ENCODE data around the gene QPRT. TPM values are rescaled to one million over a fixed set of nuclear protein-coding genes. Genes with fewer than 3 reads are reported as not detected.

QPRT gene
- total and polyA plus RNA-seq, 2 of the 13 experiments (the other 11 are each of a cell fraction or from before 2014, with no cell fraction given), result 130 to 218 TPM

DNA sequence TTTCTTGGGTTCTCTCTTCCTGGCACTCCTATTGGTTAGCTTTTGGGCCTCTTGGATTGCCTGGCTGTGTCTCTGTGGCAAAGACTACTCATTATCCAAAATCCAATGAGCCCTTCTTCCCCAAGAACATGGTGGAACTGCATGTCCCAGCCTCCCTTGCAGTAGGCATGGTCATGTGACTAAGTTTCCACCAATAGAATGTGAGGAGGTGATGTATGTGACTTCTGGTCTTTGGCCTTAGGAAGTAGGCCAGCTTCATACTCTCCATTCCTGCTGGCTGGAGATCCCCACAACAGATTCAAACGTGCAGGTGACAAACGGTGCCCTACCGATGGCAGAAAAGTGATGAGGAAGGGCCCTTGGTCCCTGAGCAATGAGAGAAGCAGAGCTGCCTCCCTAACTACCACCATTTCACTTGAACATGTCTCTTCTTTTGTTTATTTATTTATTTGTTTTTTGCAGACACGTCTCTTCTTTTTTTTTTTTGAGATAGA lies 33.2 kb upstream of the QPRT start (continued):
- TF ChIP-seq, protein P1, sequence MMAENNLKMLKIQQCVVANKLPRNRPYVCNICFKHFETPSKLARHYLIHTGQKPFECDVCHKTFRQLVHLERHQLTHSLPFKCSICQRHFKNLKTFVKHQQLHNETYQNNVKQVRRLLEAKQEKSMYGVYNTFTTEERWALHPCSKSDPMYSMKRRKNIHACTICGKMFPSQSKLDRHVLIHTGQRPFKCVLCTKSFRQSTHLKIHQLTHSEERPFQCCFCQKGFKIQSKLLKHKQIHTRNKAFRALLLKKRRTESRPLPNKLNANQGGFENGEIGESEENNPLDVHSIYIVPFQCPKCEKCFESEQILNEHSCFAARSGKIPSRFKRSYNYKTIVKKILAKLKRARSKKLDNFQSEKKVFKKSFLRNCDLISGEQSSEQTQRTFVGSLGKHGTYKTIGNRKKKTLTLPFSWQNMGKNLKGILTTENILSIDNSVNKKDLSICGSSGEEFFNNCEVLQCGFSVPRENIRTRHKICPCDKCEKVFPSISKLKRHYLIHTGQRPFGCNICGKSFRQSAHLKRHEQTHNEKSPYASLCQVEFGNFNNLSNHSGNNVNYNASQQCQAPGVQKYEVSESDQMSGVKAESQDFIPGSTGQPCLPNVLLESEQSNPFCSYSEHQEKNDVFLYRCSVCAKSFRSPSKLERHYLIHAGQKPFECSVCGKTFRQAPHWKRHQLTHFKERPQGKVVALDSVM (CRISPR knock-in tag; IDR thresholded peaks at IDR 0.05), result 0 out of 2 replicates have a peak, but pooled peaks have one; percentile 55
- TF ChIP-seq ONECUT2 (CRISPR knock-in tag; IDR thresholded peaks at IDR 0.05) (no peak), CAMTA2 (CRISPR knock-in tag; IDR thresholded peaks at IDR 0.05; ENCODE audit: borderline replicate concordance) (no peak), ZNF382 (CRISPR knock-in tag; IDR thresholded peaks at IDR 0.05; ENCODE audit: borderline replicate concordance) (no peak), RORA (CRISPR knock-in tag; IDR thresholded peaks at IDR 0.05) (no peak), ZNF101 (CRISPR knock-in tag; IDR thresholded peaks at IDR 0.05; ENCODE audit: borderline replicate concordance, low read depth) (no peak), SNAI1 (CRISPR knock-in tag; IDR thresholded peaks at IDR 0.05; ENCODE audit: borderline replicate concordance) (no peak), ZNF33B (CRISPR knock-in tag; IDR thresholded peaks at IDR 0.05) (no peak), ESRRA (CRISPR knock-in tag; IDR thresholded peaks at IDR 0.05; ENCODE audit: low read depth) (no peak), CREM (IDR thresholded peaks at IDR 0.05) (peak; percentile 59; the same call in 1 of the 2 replicates), CREM (CRISPR knock-in tag; IDR thresholded peaks at IDR 0.05) (no peak), ZSCAN21 (CRISPR knock-in tag; IDR thresholded peaks at IDR 0.05; ENCODE audit: borderline replicate concordance) (no peak), HDAC1 (CRISPR knock-in tag; IDR thresholded peaks at IDR 0.05) (no peak), ZNF768 (CRISPR knock-in tag; IDR thresholded peaks at IDR 0.05) (no peak), HNRNPL (IDR thresholded peaks at IDR 0.05; ENCODE audit: low read depth, low read length) (no peak), CBX2 (IDR thresholded peaks at IDR 0.05; ENCODE audit: low read depth, low read length) (no peak), CBX2 (CRISPR knock-in tag; IDR thresholded peaks at IDR 0.05; ENCODE audit: low read depth) (no peak), ZNF496 (CRISPR knock-in tag; IDR thresholded peaks at IDR 0.05; ENCODE audit: insufficient replicate concordance) (no peak), ZNF761 (CRISPR knock-in tag; conservative IDR thresholded peaks at IDR 0.05) (no peak), HMGA1 (CRISPR knock-in tag; conservative IDR thresholded peaks at IDR 0.05) (no peak), ARHGAP35 (CRISPR knock-in tag; IDR thresholded peaks at IDR 0.05; ENCODE audit: borderline replicate concordance) (no peak), POLR2G (IDR thresholded peaks at IDR 0.05; ENCODE audit: low read depth, low read length) (peak; percentile 73)
- TF ChIP-seq, protein P2, sequence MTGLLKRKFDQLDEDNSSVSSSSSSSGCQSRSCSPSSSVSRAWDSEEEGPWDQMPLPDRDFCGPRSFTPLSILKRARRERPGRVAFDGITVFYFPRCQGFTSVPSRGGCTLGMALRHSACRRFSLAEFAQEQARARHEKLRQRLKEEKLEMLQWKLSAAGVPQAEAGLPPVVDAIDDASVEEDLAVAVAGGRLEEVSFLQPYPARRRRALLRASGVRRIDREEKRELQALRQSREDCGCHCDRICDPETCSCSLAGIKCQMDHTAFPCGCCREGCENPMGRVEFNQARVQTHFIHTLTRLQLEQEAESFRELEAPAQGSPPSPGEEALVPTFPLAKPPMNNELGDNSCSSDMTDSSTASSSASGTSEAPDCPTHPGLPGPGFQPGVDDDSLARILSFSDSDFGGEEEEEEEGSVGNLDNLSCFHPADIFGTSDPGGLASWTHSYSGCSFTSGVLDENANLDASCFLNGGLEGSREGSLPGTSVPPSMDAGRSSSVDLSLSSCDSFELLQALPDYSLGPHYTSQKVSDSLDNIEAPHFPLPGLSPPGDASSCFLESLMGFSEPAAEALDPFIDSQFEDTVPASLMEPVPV (CRISPR knock-in tag; IDR thresholded peaks at IDR 0.05), result no peak
- TF ChIP-seq, protein P3, sequence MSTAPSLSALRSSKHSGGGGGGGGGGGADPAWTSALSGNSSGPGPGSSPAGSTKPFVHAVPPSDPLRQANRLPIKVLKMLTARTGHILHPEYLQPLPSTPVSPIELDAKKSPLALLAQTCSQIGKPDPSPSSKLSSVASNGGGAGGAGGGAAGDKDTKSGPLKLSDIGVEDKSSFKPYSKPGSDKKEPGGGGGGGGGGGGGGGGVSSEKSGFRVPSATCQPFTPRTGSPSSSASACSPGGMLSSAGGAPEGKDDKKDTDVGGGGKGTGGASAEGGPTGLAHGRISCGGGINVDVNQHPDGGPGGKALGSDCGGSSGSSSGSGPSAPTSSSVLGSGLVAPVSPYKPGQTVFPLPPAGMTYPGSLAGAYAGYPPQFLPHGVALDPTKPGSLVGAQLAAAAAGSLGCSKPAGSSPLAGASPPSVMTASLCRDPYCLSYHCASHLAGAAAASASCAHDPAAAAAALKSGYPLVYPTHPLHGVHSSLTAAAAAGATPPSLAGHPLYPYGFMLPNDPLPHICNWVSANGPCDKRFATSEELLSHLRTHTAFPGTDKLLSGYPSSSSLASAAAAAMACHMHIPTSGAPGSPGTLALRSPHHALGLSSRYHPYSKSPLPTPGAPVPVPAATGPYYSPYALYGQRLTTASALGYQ (CRISPR knock-in tag; IDR thresholded peaks at IDR 0.05), result no peak
- TF ChIP-seq, protein P4, sequence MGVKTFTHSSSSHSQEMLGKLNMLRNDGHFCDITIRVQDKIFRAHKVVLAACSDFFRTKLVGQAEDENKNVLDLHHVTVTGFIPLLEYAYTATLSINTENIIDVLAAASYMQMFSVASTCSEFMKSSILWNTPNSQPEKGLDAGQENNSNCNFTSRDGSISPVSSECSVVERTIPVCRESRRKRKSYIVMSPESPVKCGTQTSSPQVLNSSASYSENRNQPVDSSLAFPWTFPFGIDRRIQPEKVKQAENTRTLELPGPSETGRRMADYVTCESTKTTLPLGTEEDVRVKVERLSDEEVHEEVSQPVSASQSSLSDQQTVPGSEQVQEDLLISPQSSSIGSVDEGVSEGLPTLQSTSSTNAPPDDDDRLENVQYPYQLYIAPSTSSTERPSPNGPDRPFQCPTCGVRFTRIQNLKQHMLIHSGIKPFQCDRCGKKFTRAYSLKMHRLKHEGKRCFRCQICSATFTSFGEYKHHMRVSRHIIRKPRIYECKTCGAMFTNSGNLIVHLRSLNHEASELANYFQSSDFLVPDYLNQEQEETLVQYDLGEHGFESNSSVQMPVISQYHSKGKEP (CRISPR knock-in tag; IDR thresholded peaks at IDR 0.05), result no peak
